Measurements from ENCODE around the gene LYST.
"Not testable (repeated sequence)": the region's sequence is repeated elsewhere in the genome, so short reads cannot be mapped to it uniquely, and the experiment has no call there.

The LYST gene

DNA sequence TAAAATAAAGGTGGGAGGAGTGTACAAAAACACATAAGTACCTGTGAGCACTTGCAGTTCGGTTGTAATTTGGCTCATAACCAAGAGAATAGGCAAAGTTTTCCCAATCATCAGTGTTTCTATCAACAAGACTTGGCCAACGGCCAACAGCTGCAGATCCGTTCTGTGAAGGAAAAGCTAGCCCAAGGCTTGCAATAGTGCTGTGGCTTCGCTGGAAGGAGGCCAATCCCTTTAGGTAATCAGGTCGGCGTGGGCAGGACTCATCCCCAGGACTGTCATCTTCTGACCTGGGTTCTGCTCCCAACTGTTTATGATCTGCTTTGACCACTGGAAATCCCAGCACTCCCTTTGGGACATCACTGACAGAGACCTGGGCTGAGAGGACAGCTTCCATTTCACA is 107.8 kb downstream of the LYST start:
- no peak for DNase-seq (ENCODE audit: low read depth in 2 of 2)

DNA sequence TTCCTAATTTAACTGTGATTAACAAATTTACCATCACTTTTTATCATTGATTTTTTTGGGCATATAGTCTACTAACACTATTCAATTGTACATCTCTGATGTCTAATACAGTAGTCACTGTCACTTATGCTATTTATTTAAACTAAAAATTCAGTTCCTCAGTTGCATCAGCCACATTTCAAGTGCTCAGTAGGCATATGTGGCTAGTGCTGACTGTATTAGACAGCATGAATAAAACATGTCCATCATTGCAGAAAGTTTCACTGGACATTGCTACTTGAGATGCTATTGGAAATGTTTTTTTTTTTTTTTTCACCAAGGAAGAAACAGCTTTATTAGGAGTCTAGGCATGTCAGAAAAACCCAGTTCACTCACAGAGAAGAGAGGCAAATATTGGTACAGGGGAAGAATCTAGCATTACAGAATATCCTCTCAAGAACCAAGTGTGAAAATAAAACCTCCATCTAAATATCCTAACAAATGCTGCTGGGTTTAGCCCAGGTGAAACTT is 109.1 kb downstream of the LYST start:
- no peak for DNase-seq (ENCODE audit: low read depth in 2 of 2)

- DNase-seq (ENCODE audit: low read depth in 2 of 2) = not testable (repeated sequence)
Measured at GRCh38 chr1:235754186-235754585, 112.5 kb downstream of the LYST start.

GRCh38 chr1:235749755-235750300 is 116.9 kb downstream of the LYST start:
- DNase-seq (ENCODE audit: low read depth in 2 of 2) = no peak

GRCh38 chr1:235748747-235749146 is 118.0 kb downstream of the LYST start:
- DNase-seq (ENCODE audit: low read depth in 2 of 2) = no peak

DNA sequence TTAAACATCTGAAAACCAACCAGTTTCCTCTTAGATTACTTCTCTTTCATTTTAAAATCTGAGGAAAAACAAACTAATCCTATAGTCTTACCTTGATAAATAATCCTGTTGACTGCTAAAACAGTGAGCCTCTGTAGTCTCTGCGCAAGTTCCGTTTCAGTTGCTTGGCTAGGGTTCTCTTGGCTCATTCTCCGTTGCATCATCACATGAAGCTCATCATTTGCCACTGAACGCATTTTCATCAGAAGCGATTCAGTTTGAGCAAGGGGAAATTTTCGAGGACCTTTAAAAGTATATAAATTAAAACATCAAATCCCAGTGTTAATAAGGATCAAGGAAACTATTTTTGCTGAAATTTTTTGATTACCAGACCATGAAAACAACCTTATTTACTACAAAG is 120.5 kb downstream of the LYST start:
- DNase-seq (ENCODE audit: low read depth in 2 of 2) = no peak

- no peak for DNase-seq (ENCODE audit: low read depth in 2 of 2)
Measured at GRCh38 chr1:235745503-235746136, 121.1 kb downstream of the LYST start.

GRCh38 chr1:235742914-235743599 is 123.6 kb downstream of the LYST start:
- DNase-seq (ENCODE audit: low read depth in 2 of 2) = no peak

DNA sequence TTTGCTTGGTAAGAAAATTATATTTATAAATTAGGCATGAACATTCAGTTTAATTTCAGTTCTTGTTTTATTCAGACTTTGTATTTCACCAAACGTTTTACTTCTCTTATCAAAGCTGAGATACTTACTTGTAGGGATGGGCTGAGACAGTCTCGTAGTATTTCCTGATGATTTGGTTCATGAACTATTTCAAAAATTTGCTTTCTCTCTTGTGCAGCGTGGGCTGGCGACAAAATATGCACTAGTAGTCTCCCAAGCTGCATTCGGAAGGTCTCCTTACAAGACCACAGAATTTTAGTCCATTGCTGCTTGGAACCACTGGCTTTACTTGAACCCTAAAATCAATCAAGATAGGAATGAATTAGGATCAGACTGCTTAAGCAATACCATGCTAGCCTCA is 125.4 kb downstream of the LYST start:
- no peak for DNase-seq (ENCODE audit: low read depth in 2 of 2)

- no peak for DNase-seq (ENCODE audit: low read depth in 2 of 2)
Measured at GRCh38 chr1:235739631-235740030, 127.1 kb downstream of the LYST start.

GRCh38 chr1:235739124-235739523 is 127.6 kb downstream of the LYST start:
- no peak for DNase-seq (ENCODE audit: low read depth in 2 of 2)

GRCh38 chr1:235737751-235738150 is 129.0 kb downstream of the LYST start:
- DNase-seq (ENCODE audit: low read depth in 2 of 2) = no peak

DNA sequence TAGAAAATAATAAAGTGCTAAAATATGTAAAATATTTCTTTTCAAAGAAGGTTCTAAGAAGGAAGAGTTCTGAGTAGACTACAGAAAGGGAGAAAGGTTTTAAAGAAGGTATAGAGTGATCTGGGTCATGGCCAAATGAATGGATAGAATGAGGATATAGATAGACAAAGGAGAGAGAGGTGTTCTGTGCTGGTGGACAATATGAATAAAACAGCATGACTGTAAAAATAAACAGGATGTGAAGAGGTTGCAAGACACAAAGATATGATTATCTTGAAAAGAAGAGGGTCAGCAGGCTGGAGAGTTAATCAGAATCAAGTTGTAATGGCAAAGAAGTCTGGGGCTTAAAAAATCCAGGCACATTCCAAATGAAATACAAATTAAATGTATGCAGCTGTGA is 130.4 kb downstream of the LYST start:
- DNase-seq (ENCODE audit: low read depth in 2 of 2) = no peak

GRCh38 chr1:235735621-235736020 is 131.1 kb downstream of the LYST start:
- no peak for DNase-seq (ENCODE audit: low read depth in 2 of 2)

DNA sequence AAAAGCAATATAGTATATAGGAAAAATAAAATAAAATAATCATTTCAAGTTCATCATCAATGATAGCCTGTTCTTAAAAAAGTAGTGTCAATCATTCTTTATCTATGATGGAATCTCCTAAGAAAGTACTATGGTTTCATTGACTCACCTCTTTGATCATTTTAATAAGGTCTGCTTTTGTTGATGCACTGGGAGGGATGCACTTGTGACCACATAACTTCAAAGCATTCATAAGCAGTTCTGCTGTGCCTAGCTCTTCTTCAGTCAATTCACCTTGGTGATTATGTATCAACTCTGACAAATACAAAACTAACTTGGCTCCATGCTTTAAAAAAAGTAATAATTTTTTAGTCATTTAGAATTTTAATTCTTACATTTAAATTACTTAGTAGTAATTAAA is 132.4 kb downstream of the LYST start:
- DNase-seq (ENCODE audit: low read depth in 2 of 2) = no peak

DNA sequence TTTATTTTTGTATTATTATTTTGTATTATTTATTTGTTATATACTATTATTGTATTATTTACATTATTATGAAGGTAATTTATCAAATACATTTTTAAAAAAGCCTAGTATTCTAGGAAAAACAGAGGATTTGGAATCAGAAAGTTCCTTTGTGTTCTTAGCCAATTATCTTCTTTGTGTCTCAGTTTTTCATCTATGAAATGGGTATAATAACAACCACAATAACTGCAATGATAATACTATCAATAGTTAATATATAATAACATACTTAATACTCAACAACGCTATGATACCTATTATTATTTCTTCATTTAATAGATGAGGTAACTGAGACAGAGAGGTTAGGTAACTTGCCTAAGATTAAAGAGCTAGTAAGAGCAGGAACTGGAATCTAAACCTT is 136.7 kb downstream of the LYST start:
- no peak for DNase-seq (ENCODE audit: low read depth in 2 of 2)

DNA sequence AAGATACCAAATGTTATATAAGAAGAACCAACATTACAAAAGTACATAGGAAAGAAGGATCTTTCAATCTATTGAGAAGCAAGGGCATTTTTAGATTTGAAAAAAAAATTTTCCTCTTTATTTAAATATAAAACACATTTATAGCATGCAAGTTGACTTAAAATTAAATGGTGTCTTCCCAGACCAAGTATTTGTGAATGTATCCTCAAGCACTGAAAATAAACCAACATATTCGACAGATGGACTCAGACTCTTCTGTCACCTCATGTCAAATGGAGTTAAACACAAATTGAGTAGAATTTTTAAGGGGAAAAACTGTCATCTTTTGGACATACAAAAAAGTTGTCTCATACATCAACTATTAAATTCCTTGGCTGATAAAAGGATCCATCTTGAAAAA is 140.1 kb downstream of the LYST start:
- no peak for DNase-seq (ENCODE audit: low read depth in 2 of 2)

GRCh38 chr1:235725434-235725833 is 141.3 kb downstream of the LYST start:
- DNase-seq (ENCODE audit: low read depth in 2 of 2) = no peak

DNA sequence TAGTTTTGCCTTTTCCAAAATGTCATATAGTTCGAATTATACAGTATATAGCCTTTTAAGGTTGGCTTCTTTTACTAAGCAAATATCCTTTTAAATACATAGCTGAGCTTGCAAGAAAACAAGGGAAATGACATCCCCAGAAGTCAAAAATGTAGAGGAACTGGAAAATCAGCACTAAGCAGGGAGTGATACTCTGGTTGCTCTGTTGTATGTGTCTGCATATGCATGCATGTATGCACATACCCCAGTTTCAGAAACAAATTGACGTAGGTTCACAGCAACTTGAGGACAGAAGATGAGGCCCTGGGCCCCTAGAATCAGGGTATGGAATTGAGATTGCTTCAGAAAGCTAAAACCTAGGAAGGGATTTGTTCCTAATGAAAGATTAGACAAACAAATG is 142.0 kb downstream of the LYST start:
- DNase-seq (ENCODE audit: low read depth in 2 of 2) = no peak

DNA sequence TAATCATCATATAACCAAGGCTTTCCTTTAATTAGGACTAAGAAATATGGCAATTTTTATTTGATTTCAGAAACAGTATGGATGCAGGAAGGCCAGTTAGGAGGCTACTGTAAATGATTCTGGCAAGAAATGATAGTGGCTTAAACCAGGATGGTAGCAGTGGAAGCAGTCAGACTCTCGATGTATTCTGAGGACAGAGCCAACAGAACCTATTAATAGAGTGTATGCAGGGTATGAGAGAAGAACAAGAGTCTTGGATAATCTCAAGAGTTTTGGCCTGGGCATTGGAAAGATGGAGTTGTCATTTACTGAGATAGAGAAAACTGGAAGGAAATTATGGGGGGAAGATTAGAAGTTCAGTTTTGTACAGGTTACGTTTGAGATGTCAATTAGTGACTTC is 143.8 kb downstream of the LYST start:
- no peak for DNase-seq (ENCODE audit: low read depth in 2 of 2)

DNA sequence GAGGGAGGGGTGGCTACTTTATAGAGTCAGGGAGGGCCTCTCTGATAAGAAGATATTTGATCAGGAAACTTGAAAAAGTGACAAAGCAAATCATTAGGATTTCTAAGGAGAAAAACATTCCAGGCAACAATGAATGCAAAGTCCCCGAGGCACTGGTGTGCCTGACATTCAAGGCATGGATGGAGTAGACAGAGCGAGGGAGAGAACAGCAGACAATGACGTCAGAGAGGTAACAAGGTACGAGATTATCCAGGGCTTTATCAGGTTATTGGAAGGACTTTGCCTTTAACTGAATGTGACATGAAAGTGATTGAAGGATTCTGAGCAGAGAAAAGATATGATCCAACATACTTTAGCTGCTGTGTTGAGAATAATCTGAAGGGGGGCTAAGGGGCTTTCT is 144.7 kb downstream of the LYST start:
- DNase-seq (ENCODE audit: low read depth in 2 of 2) = no peak

- DNase-seq (ENCODE audit: low read depth in 2 of 2) = no peak
Measured at GRCh38 chr1:235720544-235720943, 146.2 kb downstream of the LYST start.

DNA sequence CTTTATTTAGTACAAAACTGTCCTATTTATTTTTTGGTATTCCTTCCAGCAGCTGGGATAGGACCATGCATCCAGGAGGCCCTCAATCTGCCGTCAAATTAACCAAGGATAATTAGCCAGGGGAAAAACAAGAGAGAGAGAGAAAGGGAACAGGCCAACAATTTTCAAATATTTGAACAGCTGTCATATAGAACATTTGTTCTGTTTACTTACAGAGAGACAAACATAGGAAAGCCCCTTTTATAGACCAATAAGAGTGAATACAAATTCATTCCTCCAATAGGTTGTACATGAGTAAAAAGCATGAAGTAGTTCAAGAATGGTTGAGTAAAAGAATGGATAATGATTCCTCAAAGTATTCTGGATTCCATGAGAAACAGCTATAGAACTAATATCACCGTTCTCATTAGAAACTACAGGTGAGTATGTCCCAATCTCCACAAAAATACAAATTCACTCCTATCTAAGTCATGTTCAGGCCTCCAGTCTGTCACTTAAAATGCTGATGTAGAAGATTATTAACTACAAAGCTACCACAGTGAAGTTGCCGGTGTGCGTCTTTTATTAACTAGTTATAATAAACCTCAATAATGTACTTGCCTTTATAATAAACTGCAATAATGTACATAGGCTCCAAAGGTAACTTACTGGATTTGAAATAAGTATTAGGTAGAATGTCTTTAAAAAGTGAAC is 152.4 kb downstream of the LYST start:
- no peak for DNase-seq (ENCODE audit: low read depth in 2 of 2)

Data from stimulated activated CD4-positive, alpha-beta T cell treated with anti-CD3 and anti-CD28 coated beads, Interleukin-12 subunit alpha, Interleukin-12 subunit beta, amount 100 ng/mL, for 24 hours (primary cell).